DOHH2 (cell line): ENCODE measurements around the gene URB2.
A peak's percentile ranks its signal among the peaks of the same experiment; 100 is the strongest.

ENCODE experiments used
- H3F3A ChIP-seq: fragments of 200-600 bp; sonication (generic), shearing (Covaris generic); 2 replicates; pipeline ENCODE4 v1.6.0; 2016; ENCODE audit warnings: antibody characterized with exemption, mild to moderate bottlenecking; ENCODE audit not compliant: control insufficient read depth, insufficient read depth
- H3K27ac ChIP-seq: fragments of 200-600 bp; sonication (generic); 2 replicates; pipeline ENCODE4 v1.5.1; 2014; ENCODE audit warnings: low read depth, mild to moderate bottlenecking, low read length, moderate library complexity
- H3K27me3 ChIP-seq: fragments of 200-600 bp; sonication (generic); 2 replicates; pipeline ENCODE4 v1.6.1; 2014; ENCODE audit warnings: mild to moderate bottlenecking, low read length, mixed read lengths; ENCODE audit not compliant: control insufficient read depth
- H3K36me3 ChIP-seq: fragments of 200-600 bp; sonication (generic); 2 replicates; pipeline ENCODE4 v1.6.1; 2014; ENCODE audit warnings: mild to moderate bottlenecking, low read length, moderate library complexity, mixed read lengths; ENCODE audit not compliant: control insufficient read depth
- H3K4me1 ChIP-seq: fragments of 200-600 bp; sonication (generic); 2 replicates; pipeline ENCODE4 v1.6.1; 2014; ENCODE audit warnings: mild to moderate bottlenecking, low read length, mixed read lengths; ENCODE audit not compliant: control insufficient read depth
- H3K4me2 ChIP-seq: fragments of 200-600 bp; sonication (generic); 2 replicates; pipeline ENCODE4 v1.6.0; 2014; ENCODE audit warnings: mild to moderate bottlenecking, low read length, moderate library complexity
- H3K4me3 ChIP-seq: fragments of 200-600 bp; sonication (generic); 2 replicates; pipeline ENCODE4 v1.5.1; 2014; ENCODE audit warnings: mild to moderate bottlenecking, low read length, mixed read lengths
- H3K79me2 ChIP-seq: fragments of 200-600 bp; sonication (generic); 2 replicates; pipeline ENCODE4 v1.6.1; 2014; ENCODE audit warnings: mild to moderate bottlenecking, low read length, mixed read lengths; ENCODE audit not compliant: control insufficient read depth
- H3K9me2 ChIP-seq: fragments of 200-600 bp; sonication (generic); replicated peaks from 2 replicates; pipeline ENCODE4 v1.6.1; 2014; ENCODE audit warnings: mild to moderate bottlenecking, low read length, mixed read lengths; ENCODE audit not compliant: control insufficient read depth
- H3K9me3 ChIP-seq: fragments of 200-600 bp; sonication (generic); 2 replicates; pipeline ENCODE4 v1.6.1; 2014; ENCODE audit warnings: antibody characterized with exemption, low read length, mixed read lengths; ENCODE audit not compliant: control insufficient read depth, insufficient read depth
- H4K20me1 ChIP-seq: fragments of 200-600 bp; sonication (generic); 2 replicates; pipeline ENCODE4 v1.6.0; 2014; ENCODE audit warnings: low read depth, mild to moderate bottlenecking, antibody characterized with exemption, low read length, moderate library complexity; ENCODE audit not compliant: control insufficient read depth, insufficient read depth
- CTCF ChIP-seq: fragments of 200-600 bp; sonication (generic); IDR thresholded peaks from one replicate; pipeline ENCODE4 v1.5.1; 2014; ENCODE audit warnings: antibody characterized with exemption, mild to moderate bottlenecking, low read depth, low read length; ENCODE audit not compliant: poor library complexity, severe bottlenecking
- EZH2phosphoT487 ChIP-seq: fragments of 200-600 bp; sonication (generic); IDR thresholded peaks from 2 replicates; pipeline ENCODE4 v1.6.1; 2017; ENCODE audit warnings: borderline replicate concordance, mild to moderate bottlenecking, antibody characterized with exemption, low read length, moderate library complexity, mixed read lengths

Gene URB2

GRCh38 chr1:229643996-229644745, 18.1 kb downstream of the URB2 start:
- peak overlapping the region; percentile 50 for H3K4me2 ChIP-seq
- H3K36me3 ChIP-seq, result peaks cover 84% of the 10 kb centered on the region
- H3K4me1 ChIP-seq, result peaks cover 32% of the 10 kb centered on the region
- peaks cover 6% of the 10 kb centered on the region; the same call in 1 of the 2 replicates for H4K20me1 ChIP-seq
- peak overlapping the region; percentile 30 for H3K4me3 ChIP-seq
- H3K79me2 ChIP-seq, result peaks cover 70% of the 10 kb centered on the region
- H3K9me3 ChIP-seq, result no peaks in the 10 kb centered on the region
- peak overlapping the region; percentile 27 for H3K27ac ChIP-seq
- TF ChIP-seq CTCF (no peak), EZH2phosphoT487 (no peak)
- no peaks in the 10 kb centered on the region for H3K9me2 ChIP-seq
- H3F3A ChIP-seq, result no peaks in the 10 kb centered on the region
- no peaks in the 10 kb centered on the region for H3K27me3 ChIP-seq

- H3K79me2 ChIP-seq, result peaks cover 59% of the 10 kb centered on the region
Measured at GRCh38 chr1:229645324-229645993, 19.4 kb downstream of the URB2 start.

GRCh38 chr1:229648406-229648805, 22.4 kb downstream of the URB2 start:
- Histone ChIP-seq H3F3A (no peaks in the 10 kb centered on the region), H3K4me1 (peaks cover 14% of the 10 kb centered on the region), H4K20me1 (0 out of 2 replicates have a peak, but pooled peaks cover 2% of the 10 kb centered on the region), H3K27ac (no peak overlapping the region), H3K4me3 (no peak overlapping the region), H3K9me3 (no peaks in the 10 kb centered on the region), H3K79me2 (peaks cover 30% of the 10 kb centered on the region), H3K36me3 (peaks cover 94% of the 10 kb centered on the region), H3K4me2 (no peak overlapping the region), H3K9me2 (no peaks in the 10 kb centered on the region), H3K27me3 (no peaks in the 10 kb centered on the region)
- TF ChIP-seq EZH2phosphoT487 (no peak), CTCF (no peak)

More at GRCh38 chr1:229645324-229645993, 19.4 kb downstream of the URB2 start:
- no peak overlapping the region for H3K27ac ChIP-seq
- no peaks in the 10 kb centered on the region for H3K27me3 ChIP-seq
- H3K9me3 ChIP-seq, result no peaks in the 10 kb centered on the region
- TF ChIP-seq EZH2phosphoT487 (no peak), CTCF (no peak)
- H3K36me3 ChIP-seq, result peaks cover 83% of the 10 kb centered on the region
- no peaks in the 10 kb centered on the region for H3F3A ChIP-seq
- H4K20me1 ChIP-seq, result peaks cover 6% of the 10 kb centered on the region; the same call in 1 of the 2 replicates
- no peak overlapping the region for H3K4me3 ChIP-seq
- H3K4me1 ChIP-seq, result peaks cover 32% of the 10 kb centered on the region
- no peak overlapping the region for H3K4me2 ChIP-seq
- H3K9me2 ChIP-seq, result no peaks in the 10 kb centered on the region
